GM18505 (cell line): ENCODE results near the gene HOXA11.

Experiments used
- ATAC-seq: cut with Tn5 transposase; IDR thresholded peaks from one replicate; pipeline ENCODE4 v1.9.1; 2021; ENCODE audit not compliant: unreplicated experiment
- POLR2A ChIP-seq: IDR thresholded peaks from 4 replicates; pipeline ENCODE4 v1.6.1; 2011; ENCODE audit warnings: borderline replicate concordance; ENCODE audit not compliant: insufficient read depth, insufficient read length; ENCODE audit errors: extremely low read depth

The HOXA11 gene

DNA sequence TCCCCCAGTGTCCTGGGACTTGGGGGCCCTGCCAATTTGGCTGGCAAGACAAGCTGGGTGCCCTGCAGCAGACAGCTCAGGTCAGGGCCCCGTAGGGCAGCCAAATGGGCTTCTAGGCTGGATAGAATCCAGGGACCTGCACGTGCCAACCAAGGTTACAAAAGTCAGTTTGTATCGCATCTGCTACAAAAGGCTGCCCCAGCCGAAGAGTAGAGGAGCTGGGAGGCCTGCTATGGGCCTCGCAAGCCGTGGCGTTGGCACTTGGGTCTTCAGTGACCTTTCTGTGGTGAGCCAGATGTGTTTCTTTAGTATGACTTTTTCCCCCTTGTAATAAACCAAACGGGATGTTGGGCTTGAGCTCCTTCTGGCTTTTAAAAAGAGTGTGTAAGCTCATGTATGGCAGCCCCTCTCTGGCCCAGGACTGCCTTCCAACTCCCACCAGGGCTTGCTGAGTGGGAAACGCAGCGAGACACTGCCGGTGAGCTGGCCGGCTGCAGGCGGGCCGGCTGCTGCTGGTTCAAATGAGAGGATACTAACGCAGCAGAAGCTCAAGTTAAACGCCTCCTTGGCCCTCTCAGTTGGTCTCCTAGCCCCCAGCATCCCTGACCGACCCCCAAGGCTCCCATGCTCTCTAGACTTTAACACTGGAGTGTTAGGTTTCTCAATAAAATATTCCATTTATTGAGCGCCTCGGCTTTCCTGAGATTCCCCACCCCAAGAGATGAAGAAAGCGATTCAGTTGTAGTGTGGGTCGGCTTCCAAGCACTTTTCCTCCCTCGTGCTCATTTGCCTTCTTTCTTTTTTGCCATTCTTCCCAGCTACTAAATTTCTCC lies 7.9 kb downstream of the HOXA11 start:
- no peak for TF ChIP-seq POLR2A
- ATAC-seq, result no peak

- ATAC-seq, result no peak
- TF ChIP-seq POLR2A, result no peak
Measured at GRCh38 chr7:27176524-27176845, 8.5 kb downstream of the HOXA11 start.

DNA sequence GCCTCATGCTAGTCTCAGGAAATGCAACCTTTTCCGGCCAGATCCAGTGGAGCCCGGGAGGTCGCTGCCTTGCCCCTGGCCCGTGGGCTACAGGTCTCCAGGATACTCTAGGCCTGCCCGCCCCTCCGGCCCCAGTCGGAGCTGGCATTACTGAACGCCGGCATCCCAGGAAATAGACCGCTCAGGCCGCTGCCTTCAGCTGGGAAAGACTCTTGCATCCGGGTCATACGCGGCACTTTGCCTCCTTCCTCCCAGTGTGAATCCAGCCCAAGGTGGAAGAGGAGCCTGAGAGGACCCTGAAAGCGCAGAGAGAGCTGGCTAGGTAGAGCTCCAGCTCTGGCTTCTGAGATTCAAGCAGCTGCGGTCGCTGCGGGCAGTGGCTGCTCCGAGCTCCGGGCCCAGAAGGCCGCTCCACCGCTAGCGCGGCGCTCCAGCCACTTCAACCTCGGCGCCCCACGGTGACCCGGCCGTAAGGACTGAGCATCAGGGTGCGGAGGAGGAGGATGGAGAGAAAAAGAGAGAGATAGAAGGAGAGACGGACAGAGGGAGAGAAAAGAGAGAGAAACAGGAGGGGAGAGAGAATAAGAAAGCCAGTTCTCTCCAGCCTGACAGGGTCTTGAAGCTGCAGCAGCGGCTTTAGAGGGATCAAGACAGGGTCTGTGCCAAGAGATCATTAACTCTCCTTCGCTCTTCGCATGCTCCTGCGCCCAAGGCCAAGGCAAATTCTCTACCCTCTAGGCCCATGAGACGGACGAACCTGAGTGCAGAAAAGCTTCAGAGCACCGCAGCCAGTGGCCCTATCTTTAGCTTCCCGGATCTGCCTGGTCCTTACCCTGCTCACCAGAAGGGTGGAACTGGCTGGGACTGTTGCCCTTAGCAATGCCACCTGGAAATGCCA lies 9.2 kb downstream of the HOXA11 start:
- no peak for ATAC-seq
- TF ChIP-seq POLR2A, result no peak

DNA sequence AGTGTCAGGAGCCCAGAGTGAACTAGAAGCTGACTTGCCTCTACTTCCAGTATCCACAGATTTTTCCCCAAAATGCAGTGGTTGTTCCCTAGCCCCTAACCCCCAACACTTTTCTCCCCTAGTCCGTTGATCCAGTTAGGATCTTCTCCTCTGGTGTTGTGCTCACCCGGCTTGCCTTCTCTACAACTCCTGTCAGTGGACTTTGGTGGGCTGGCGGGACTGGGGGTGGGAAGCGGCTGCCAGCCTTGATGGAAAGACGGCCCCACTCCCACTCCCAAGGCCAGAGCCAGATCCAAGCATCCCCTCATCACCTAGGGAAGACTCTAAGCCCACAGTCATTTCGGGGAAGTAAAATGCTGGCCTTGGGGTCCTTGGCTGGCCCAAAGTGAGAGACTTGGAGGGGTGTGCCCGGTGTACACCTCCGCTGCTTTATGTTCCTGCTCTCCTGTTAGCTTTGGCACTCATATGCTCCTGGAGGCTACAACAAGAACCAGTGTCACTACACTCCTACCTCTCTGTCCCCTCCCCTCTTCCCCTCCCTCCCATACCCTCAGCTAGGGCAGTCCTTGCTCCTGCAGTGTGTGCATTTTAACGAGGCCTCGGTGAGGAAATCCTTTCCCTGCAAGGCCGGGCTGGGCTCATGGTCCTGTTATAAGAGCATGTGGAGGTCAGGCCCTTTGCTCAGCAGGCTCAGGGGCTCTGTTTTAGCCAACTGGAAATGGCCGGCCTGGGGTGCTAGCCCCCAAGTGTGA lies 10.0 kb downstream of the HOXA11 start:
- TF ChIP-seq POLR2A, result no peak
- no peak for ATAC-seq

DNA sequence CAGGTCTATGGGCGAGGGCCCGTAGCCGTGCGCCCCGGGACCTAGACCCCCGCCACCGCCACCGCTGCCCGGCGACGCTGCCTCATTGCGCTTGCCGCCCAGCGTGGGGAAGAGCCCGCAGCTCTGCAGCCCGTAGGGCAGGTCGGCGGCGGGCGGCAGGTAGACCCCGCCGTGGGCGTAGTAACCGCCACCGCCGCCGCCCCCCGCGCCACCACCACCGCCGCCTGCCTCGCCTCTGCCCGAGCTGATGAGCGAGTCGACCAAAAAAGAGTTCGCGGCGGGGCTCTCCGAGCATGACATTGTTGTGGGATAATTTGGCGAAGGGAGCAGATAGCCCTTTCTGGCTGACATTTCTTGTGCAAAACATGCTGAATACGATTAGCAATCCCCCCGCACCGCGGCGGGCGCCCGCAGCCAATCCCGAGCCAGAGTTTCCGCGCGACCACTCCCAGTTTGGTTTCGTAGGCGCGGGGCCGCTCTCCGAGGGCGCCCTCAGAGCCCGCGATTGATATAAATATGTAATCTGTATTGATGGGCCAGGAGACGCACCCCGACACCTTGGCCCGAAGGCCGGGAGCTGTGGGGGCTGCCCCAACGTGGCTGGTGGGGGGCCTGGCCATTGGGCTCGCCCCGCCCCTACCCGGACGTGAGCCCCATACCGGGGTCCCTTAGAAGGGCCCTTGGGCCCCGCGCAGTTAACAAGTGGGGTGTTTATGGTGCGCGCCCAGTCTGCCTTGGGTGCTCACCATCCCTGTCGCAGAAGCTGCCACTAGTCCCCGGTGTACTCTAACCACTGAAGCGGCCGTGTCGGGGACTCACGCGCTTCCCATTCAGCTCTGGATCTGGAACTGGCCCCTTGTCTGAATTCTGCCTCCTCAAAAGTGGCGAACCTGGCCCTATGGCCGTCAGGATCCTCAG lies 10.8 kb downstream of the HOXA11 start, which contains the start of gene HOXA10:
TSS of gene HOXA10 (minus strand) at position 365 of the 918 bp plus-strand sequence. CDS start at position 351, 14 bp downstream.
- TF ChIP-seq POLR2A, result no peak
- ATAC-seq, result no peak

DNA sequence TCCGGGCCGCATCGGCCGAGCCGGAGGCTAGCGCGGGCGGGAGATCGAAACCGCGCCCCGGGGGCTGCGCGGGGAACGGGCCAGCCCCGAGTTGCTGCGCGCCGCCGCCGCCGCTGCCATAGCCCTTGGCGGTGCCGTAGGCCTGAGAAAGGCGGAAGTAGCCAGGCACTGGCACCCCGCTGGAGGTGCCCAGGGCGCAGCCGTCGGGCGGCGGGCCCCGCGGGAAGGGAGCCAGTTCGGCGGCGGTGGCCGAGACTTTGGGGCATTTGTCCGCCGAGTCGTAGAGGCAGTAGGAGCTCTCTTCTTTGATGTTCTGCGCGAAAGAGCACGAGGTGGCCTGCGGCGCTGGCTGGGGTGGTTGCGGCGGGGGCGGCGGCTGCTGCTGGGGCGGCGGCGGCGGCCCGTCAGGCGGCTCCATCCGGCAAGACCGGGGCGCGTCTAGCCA lies 11.5 kb downstream of the HOXA11 start:
- TF ChIP-seq POLR2A, result no peak
- no peak for ATAC-seq

- TF ChIP-seq POLR2A, result no peak
- ATAC-seq, result no peak
Measured at GRCh38 chr7:27172823-27173510, 12.1 kb downstream of the HOXA11 start.

GRCh38 chr7:27172315-27172774 lies 12.7 kb downstream of the HOXA11 start:
- TF ChIP-seq POLR2A, result no peak
- ATAC-seq, result no peak

DNA sequence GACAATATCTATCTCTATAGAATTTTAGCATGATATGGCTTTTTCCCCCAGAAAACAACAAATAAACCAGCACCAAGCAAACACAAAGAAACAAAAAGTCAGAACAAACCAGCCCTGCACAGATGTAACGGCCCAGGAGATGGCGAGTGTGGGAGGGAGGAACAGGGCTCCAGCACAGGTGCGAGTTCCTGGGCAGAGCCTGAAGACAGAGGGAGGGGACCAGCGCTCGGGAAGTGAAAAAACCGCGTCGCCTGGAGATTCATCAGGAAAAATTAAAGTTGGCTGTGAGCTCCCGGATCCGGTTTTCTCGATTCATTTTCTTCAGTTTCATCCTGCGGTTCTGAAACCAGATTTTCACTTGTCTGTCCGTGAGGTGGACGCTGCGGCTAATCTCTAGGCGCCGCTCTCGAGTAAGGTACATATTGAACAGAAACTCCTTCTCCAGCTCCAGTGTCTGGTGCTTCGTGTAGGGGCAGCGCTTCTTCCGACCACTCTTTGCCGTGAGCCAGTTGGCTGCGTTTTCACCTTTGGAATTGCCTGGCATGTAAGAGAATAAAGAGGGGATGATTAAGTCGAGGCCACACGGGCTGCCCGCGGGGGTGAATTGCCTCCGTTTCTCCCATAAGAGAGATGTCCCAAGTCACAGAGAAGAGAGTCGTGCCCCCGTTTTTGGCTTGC lies 13.3 kb downstream of the HOXA11 start:
- ATAC-seq, result no peak
- TF ChIP-seq POLR2A, result no peak

- TF ChIP-seq POLR2A, result no peak
- ATAC-seq, result no peak
Measured at GRCh38 chr7:27171325-27171636, 13.8 kb downstream of the HOXA11 start.
